ENCODE measurements around the gene SLC4A2. TPM values are rescaled to one million over a fixed set of nuclear protein-coding genes. Genes with fewer than 3 reads are reported as not detected.

Gene SLC4A2
- polyA plus RNA-seq, 3 donors, result 21.6 to 132 (median 23.8) TPM

DNA sequence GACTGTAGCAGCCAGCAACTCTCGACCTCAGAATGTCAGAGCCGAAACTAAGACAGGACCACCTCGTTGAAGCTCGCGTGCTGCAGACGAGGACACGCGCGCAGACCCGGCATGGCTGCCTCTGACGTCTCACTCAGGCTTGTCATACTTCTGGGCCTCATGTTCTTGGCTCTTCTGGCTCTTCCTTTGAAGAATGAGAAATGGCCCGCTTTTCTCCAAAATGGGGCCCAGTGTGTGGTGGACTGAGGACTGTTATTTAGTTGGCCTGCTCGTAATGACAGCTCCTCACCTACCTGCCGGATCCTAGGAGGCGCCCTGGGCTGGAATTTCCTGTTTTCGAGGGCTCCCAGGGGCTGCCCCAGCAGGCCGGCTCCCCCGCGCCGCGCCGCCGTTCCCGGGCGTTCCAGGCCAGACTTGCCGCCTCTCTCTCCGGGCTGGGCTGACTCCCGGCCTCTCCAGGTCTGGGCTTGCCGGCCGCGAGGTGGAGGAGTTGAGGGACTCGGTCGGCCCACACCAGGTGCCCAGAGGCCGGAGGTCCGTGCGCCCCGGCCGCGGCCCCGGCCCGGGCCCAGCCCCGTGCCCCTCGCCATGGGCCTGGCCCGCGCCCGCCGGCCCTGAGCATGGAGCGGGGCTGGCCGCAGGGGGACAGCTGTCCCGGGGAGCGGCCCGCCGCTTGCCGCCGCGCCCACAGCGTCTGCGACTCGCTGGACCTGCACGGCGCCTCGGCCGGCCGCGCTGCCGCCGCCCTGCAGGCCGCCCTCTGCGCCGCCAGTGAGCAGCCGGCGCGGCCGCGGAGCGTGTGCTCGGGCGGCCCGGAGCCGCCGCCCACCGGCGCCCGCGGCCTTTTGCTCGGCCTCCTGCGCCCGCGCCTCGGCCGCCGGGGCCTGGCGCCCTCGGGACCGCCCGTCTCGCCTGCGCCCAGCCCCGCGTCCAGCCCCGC is 55.0 kb downstream of the SLC4A2 start:
- 38% methylated on average over 101 of the region's 101 CpGs for WGBS (ENCODE audit: insufficient coverage)
- peak overlapping the region in 1 of 2 donors; percentile 64 for H3K4me3 Mint-ChIP-seq
- peaks cover 22 to 32% (median 22%) of the 10 kb centered on the region in 3 donors for H3K27me3 Mint-ChIP-seq (ENCODE audit: low read depth in 3 of 3)

More for the DNA sequence above, 55.0 kb downstream of the SLC4A2 start:
- no peak overlapping the region for H3K4me2 ChIP-seq (replicated peaks; ENCODE audit: extremely low read depth, low read length, poor library complexity, severe bottlenecking)
- TF ChIP-seq, protein P1, sequence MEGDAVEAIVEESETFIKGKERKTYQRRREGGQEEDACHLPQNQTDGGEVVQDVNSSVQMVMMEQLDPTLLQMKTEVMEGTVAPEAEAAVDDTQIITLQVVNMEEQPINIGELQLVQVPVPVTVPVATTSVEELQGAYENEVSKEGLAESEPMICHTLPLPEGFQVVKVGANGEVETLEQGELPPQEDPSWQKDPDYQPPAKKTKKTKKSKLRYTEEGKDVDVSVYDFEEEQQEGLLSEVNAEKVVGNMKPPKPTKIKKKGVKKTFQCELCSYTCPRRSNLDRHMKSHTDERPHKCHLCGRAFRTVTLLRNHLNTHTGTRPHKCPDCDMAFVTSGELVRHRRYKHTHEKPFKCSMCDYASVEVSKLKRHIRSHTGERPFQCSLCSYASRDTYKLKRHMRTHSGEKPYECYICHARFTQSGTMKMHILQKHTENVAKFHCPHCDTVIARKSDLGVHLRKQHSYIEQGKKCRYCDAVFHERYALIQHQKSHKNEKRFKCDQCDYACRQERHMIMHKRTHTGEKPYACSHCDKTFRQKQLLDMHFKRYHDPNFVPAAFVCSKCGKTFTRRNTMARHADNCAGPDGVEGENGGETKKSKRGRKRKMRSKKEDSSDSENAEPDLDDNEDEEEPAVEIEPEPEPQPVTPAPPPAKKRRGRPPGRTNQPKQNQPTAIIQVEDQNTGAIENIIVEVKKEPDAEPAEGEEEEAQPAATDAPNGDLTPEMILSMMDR (IDR thresholded peaks at IDR 0.05), result no peak
- no peaks in the 10 kb centered on the region for H3K9me3 ChIP-seq (replicated peaks in 1 of 2; ENCODE audit: control insufficient read depth in 1 of 2, insufficient read depth in 1 of 2, low read length in 2 of 2)
- no peak overlapping the region for H3K9ac ChIP-seq (ENCODE audit: insufficient read depth, low read length, poor library complexity, severe bottlenecking)
- no peak overlapping the region for H3K4me3 ChIP-seq (replicated peaks in 1 of 3; ENCODE audit: low read depth in 2 of 3, low read length in 3 of 3)
- Mint-ChIP-seq H3K4me1 (peaks cover 12% of the 10 kb centered on the region), H3K36me3 (peaks cover 36 to 52% of the 10 kb centered on the region in 2 donors), H3K9me3 (peaks cover 0 to 4% (median 2%) of the 10 kb centered on the region in 7 donors), H3K27ac (no peak overlapping the region)
- no peak for DNase-seq
- H2AFZ ChIP-seq (ENCODE audit: insufficient read depth, low read depth, low read length, poor library complexity, severe bottlenecking), result no peak overlapping the region
- peaks cover 2 to 21% of the 10 kb centered on the region in 2 donors for H3K27me3 ChIP-seq (ENCODE audit: control insufficient read depth in 2 of 2, insufficient read depth in 2 of 2, low read length in 2 of 2)
- peaks cover 3 to 7% of the 10 kb centered on the region in 2 donors for H3K4me1 ChIP-seq (ENCODE audit: control insufficient read depth in 1 of 2, insufficient read depth in 2 of 2, low read length in 2 of 2)
- H3K27ac ChIP-seq (ENCODE audit: low read depth in 1 of 2, low read length in 2 of 2), result no peak overlapping the region
- peaks cover 92% of the 10 kb centered on the region for H4K20me1 ChIP-seq (ENCODE audit: insufficient read depth, low read length)
- H3K79me2 ChIP-seq (ENCODE audit: insufficient read depth, low read length), result peaks cover 14% of the 10 kb centered on the region
- intact Hi-C loops (cut with micrococcal nuclease), result loop anchor here (5.0 to 10.0 kb wide), 6 partner anchors 37 to 220 kb away; partner anchors contain the start of gene ABCB8 (in 1 of the 2)
- peaks cover 13 to 36% of the 10 kb centered on the region in 2 donors for H3K36me3 ChIP-seq (replicated peaks in 1 of 2; ENCODE audit: control insufficient read depth in 1 of 2, insufficient read depth in 2 of 2, low read length in 2 of 2)

Measured in CD14-positive monocyte (primary cell).